HepG2 (cell line): Measurements from ENCODE around the gene TBC1D22A. TPM values are rescaled to one million over a fixed set of nuclear protein-coding genes. Genes with fewer than 3 reads are reported as not detected.
A peak's percentile ranks its signal among the peaks of the same experiment; 100 is the strongest.

Source experiments
- AKNA ChIP-seq: sonication (generic); formaldehyde crosslinking; IDR thresholded peaks from 2 replicates; pipeline ENCODE4 v1.4.0; 2020; ENCODE audit warnings: missing genetic modification reagents, borderline replicate concordance
- ATF3 ChIP-seq: sonication (generic); formaldehyde crosslinking; IDR thresholded peaks from 2 replicates; pipeline ENCODE4 v1.4.0; 2020; ENCODE audit warnings: missing genetic modification reagents
- FOSL2 ChIP-seq: sonication (generic); formaldehyde crosslinking; IDR thresholded peaks from 2 replicates; pipeline ENCODE4 v1.4.0; 2020; ENCODE audit warnings: missing genetic modification reagents
- GLMP ChIP-seq: sonication (generic); formaldehyde crosslinking; IDR thresholded peaks from 2 replicates; pipeline ENCODE4 v1.9.0; 2021; ENCODE audit warnings: missing genetic modification reagents, mild to moderate bottlenecking, borderline replicate concordance
- HNRNPUL1 ChIP-seq: fragments of 200-400 bp; formaldehyde crosslinking; IDR thresholded peaks from 2 replicates; pipeline ENCODE4 v1.6.1; 2017; ENCODE audit warnings: low read depth, mild to moderate bottlenecking, low read length, moderate library complexity
- ISX ChIP-seq: sonication (generic); formaldehyde crosslinking; conservative IDR thresholded peaks from 2 replicates; pipeline ENCODE4 v1.5.0; 2020; ENCODE audit warnings: missing genetic modification reagents
- MEIS2 ChIP-seq: sonication (generic); formaldehyde crosslinking; IDR thresholded peaks from 2 replicates; pipeline ENCODE4 v1.9.0; 2021; ENCODE audit warnings: mild to moderate bottlenecking, missing genetic modification reagents
- POLR2AphosphoS2 ChIP-seq: IDR thresholded peaks from 2 replicates; pipeline ENCODE4 v1.6.1; 2011; ENCODE audit warnings: low read depth, low read length, improper control_type of control experiment
- POLR2AphosphoS5 ChIP-seq: IDR thresholded peaks from 2 replicates; pipeline ENCODE4 v1.6.1; 2012; ENCODE audit warnings: low read depth, low read length
- RBFOX2 ChIP-seq: fragments of 200-400 bp; formaldehyde crosslinking; IDR thresholded peaks from 2 replicates; pipeline ENCODE4 v1.6.1; 2017; ENCODE audit warnings: low read depth, mild to moderate bottlenecking, low read length
- TFDP1 ChIP-seq: IDR thresholded peaks from 2 replicates; pipeline ENCODE4 v1.6.1; 2016; ENCODE audit warnings: missing compliant biosample characterization, missing genetic modification reagents, borderline replicate concordance
- ZBTB1 ChIP-seq: sonication (generic); formaldehyde crosslinking; IDR thresholded peaks from 2 replicates; pipeline ENCODE4 v1.4.0; 2020; ENCODE audit warnings: missing genetic modification reagents, borderline replicate concordance
- ZBTB3 ChIP-seq: sonication (generic); formaldehyde crosslinking; IDR thresholded peaks from 2 replicates; pipeline ENCODE4 v1.4.0; 2020; ENCODE audit warnings: low read depth, mild to moderate bottlenecking, moderate library complexity, missing genetic modification reagents, borderline replicate concordance
- ZNF350 ChIP-seq: sonication (generic); formaldehyde crosslinking; IDR thresholded peaks from 2 replicates; pipeline ENCODE4 v1.4.0; 2020; ENCODE audit warnings: mild to moderate bottlenecking, low read depth, missing genetic modification reagents, borderline replicate concordance
- ZNF564 ChIP-seq: sonication (generic); formaldehyde crosslinking; IDR thresholded peaks from 2 replicates; pipeline ENCODE4 v1.8.1; 2023; ENCODE audit warnings: mild to moderate bottlenecking, missing genetic modification reagents
- ZNF576 ChIP-seq: sonication (generic); formaldehyde crosslinking; IDR thresholded peaks from 2 replicates; pipeline ENCODE4 v1.4.0; 2020; ENCODE audit warnings: mild to moderate bottlenecking, missing genetic modification reagents
- ZNF75D ChIP-seq: sonication (generic); formaldehyde crosslinking; IDR thresholded peaks from 2 replicates; pipeline ENCODE4 v1.8.1; 2023; ENCODE audit warnings: missing genetic modification reagents, mild to moderate bottlenecking, borderline replicate concordance
- ZNF777 ChIP-seq: sonication (generic); formaldehyde crosslinking; IDR thresholded peaks from 2 replicates; pipeline ENCODE4 v1.4.0; 2020; ENCODE audit warnings: missing genetic modification reagents
- ZSCAN31 ChIP-seq: sonication (generic); formaldehyde crosslinking; IDR thresholded peaks from 2 replicates; pipeline ENCODE4 v1.5.0; 2020; ENCODE audit warnings: low read depth, mild to moderate bottlenecking, missing genetic modification reagents
- polyA plus RNA-seq, 8 experiments: library from polyadenylated mRNA; depleted of rRNA in 3 of 8; stranded (reverse) in 7 of 8; unstranded in 1 of 8; fragments of >200 nt; fragmentation: Illumina TruSeq in 4 of 8; extraction: Trizol in 4 of 8; gene quantifications; 2 replicates each; pipeline versions ENCODE4 v1.2.1 to v1.2.3, GENCODE V29; 2011 to 2016; ENCODE audit warnings: low read depth in 4 of 8, missing spikeins in 1 of 8, mixed read lengths in 1 of 8; ENCODE audit not compliant: insufficient read depth in 1 of 8
- total RNA-seq, 5 experiments: library from RNA; depleted of rRNA; stranded (reverse); fragments of >200 nt; fragmentation: Illumina TruSeq; extraction: Trizol; gene quantifications; 2 replicates each; pipeline ENCODE4 v1.2.3, GENCODE V29; 2016; ENCODE audit warnings: low read depth in 1 of 5

Gene TBC1D22A
- total and polyA plus RNA-seq, 2 of the 13 experiments (the other 11 are each of a cell fraction or from before 2014, with no cell fraction given): 17.3 to 18.0 TPM

GRCh38 chr22:46739094-46739870 is 23.2 kb upstream of the TBC1D22A start (continued):
- TF ChIP-seq AKNA (no peak), ZNF564 (CRISPR knock-in tag) (0 out of 2 replicates have a peak, but pooled peaks have one; percentile 67), ZSCAN31 (CRISPR knock-in tag) (no peak; the same call in 1 of the 2 replicates), TFDP1 (CRISPR knock-in tag) (peak; percentile 81), ZNF75D (no peak), ATF3 (no peak), RBFOX2 (no peak), ZBTB3 (no peak; the same call in 1 of the 2 replicates), ZBTB1 (no peak), GLMP (CRISPR knock-in tag) (no peak), FOSL2 (CRISPR knock-in tag) (peak; percentile 67), POLR2AphosphoS2 (no peak), ZNF777 (CRISPR knock-in tag) (no peak), POLR2AphosphoS5 (peak; percentile 61), ZNF350 (CRISPR knock-in tag) (no peak; the same call in 1 of the 2 replicates), MEIS2 (CRISPR knock-in tag) (no peak), ZNF576 (CRISPR knock-in tag) (no peak), ISX (CRISPR knock-in tag) (no peak), HNRNPUL1 (no peak)
